H9 (cell line): ENCODE results near the gene CERK. TPM values are rescaled to one million over a fixed set of nuclear protein-coding genes. Genes with fewer than 3 reads are reported as not detected.

Source experiments
- DNase-seq: peaks from one replicate; pipeline ENCODE4 v3.0.0-alpha.2; 2017
- H2AFZ ChIP-seq: one replicate; pipeline ENCODE4 v1.6.1; 2013; ENCODE audit warnings: mild to moderate bottlenecking, low read length, control low read depth, moderate library complexity
- H2AK5ac ChIP-seq: 2 replicates; pipeline ENCODE4 v1.6.1; 2013; ENCODE audit warnings: low read length, control low read depth, mixed read lengths; ENCODE audit not compliant: insufficient read length
- H2BK120ac ChIP-seq: one replicate; pipeline ENCODE4 v1.6.1; 2013; ENCODE audit warnings: low read depth, mild to moderate bottlenecking, low read length, control low read depth, inconsistent platforms; ENCODE audit not compliant: poor library complexity, severe bottlenecking
- H2BK12ac ChIP-seq: 2 replicates; pipeline ENCODE4 v1.6.1; 2013; ENCODE audit warnings: low read length, control low read depth, mixed read lengths, low read depth; ENCODE audit not compliant: insufficient read length
- H2BK15ac ChIP-seq: 2 replicates; pipeline ENCODE4 v1.6.1; 2013; ENCODE audit warnings: low read depth, low read length, control low read depth
- H2BK20ac ChIP-seq: one replicate; pipeline ENCODE4 v1.6.1; 2013; ENCODE audit warnings: low read depth, mild to moderate bottlenecking, low read length, control low read depth, inconsistent platforms; ENCODE audit not compliant: poor library complexity, severe bottlenecking
- H2BK5ac ChIP-seq: 2 replicates; pipeline ENCODE4 v1.6.1; 2013; ENCODE audit warnings: low read length, control low read depth, mixed read lengths; ENCODE audit not compliant: insufficient read length
- H3K14ac ChIP-seq: 2 replicates; pipeline ENCODE4 v1.6.1; 2013; ENCODE audit warnings: low read length, control low read depth; ENCODE audit not compliant: insufficient read depth
- H3K18ac ChIP-seq: 2 replicates; pipeline ENCODE4 v1.6.1; 2013; ENCODE audit warnings: low read depth, mild to moderate bottlenecking, mixed read lengths, low read length, control low read depth; ENCODE audit not compliant: insufficient read length
- H3K23ac ChIP-seq: 2 replicates; pipeline ENCODE4 v1.6.1; 2013; ENCODE audit warnings: low read length, control low read depth, mixed read lengths, low read depth; ENCODE audit not compliant: insufficient read length
- H3K23me2 ChIP-seq: 2 replicates; pipeline ENCODE4 v1.6.1; 2013; ENCODE audit warnings: low read depth, mild to moderate bottlenecking, mixed read lengths, low read length, control low read depth; ENCODE audit not compliant: insufficient read length, poor library complexity, severe bottlenecking
- H3K27ac ChIP-seq: 2 replicates; pipeline ENCODE4 v1.5.1; 2013; ENCODE audit warnings: low read length, control low read depth, mixed read lengths, low read depth; ENCODE audit not compliant: insufficient read length
- H3K27me3 ChIP-seq: 2 replicates; pipeline ENCODE4 v1.6.1; 2013; ENCODE audit warnings: low read length, control low read depth, inconsistent platforms; ENCODE audit not compliant: insufficient read depth
- H3K4ac ChIP-seq: 2 replicates; pipeline ENCODE4 v1.6.1; 2013; ENCODE audit warnings: low read depth, mild to moderate bottlenecking, control low read depth, inconsistent platforms, low read length, moderate library complexity
- H3K4me1 ChIP-seq: 2 replicates; pipeline ENCODE4 v1.6.1; 2013; ENCODE audit warnings: low read length, control low read depth, inconsistent platforms; ENCODE audit not compliant: insufficient read depth
- H3K4me2 ChIP-seq: 2 replicates; pipeline ENCODE4 v1.6.1; 2013; ENCODE audit warnings: low read length, control low read depth, mixed read lengths; ENCODE audit not compliant: insufficient read length, insufficient read depth
- H3K56ac ChIP-seq: 2 replicates; pipeline ENCODE4 v1.6.1; 2013; ENCODE audit warnings: low read depth, mild to moderate bottlenecking, mixed read lengths, low read length, control low read depth; ENCODE audit not compliant: insufficient read length
- H3K79me1 ChIP-seq: 2 replicates; pipeline ENCODE4 v1.6.1; 2013; ENCODE audit warnings: low read depth, mild to moderate bottlenecking, moderate library complexity, low read length, control low read depth, inconsistent platforms; ENCODE audit not compliant: insufficient read depth, poor library complexity, severe bottlenecking
- H3K79me2 ChIP-seq: 2 replicates; pipeline ENCODE4 v1.6.1; 2013; ENCODE audit warnings: low read length, control low read depth, inconsistent platforms; ENCODE audit not compliant: insufficient read depth
- H3K9ac ChIP-seq: 2 replicates; pipeline ENCODE4 v1.6.1; 2013; ENCODE audit warnings: low read length, control low read depth, mixed read lengths; ENCODE audit not compliant: insufficient read length; ENCODE audit errors: extremely low read depth
- H3K9me3 ChIP-seq: one replicate; pipeline ENCODE4 v1.6.1; 2013; ENCODE audit warnings: low read depth, low read length, inconsistent platforms; ENCODE audit not compliant: control insufficient read depth
- H3T11ph ChIP-seq: one replicate; pipeline ENCODE4 v1.6.1; 2013; ENCODE audit warnings: mild to moderate bottlenecking, low read length, control low read depth, inconsistent platforms
- H4K20me1 ChIP-seq: one replicate; pipeline ENCODE4 v1.6.1; 2013; ENCODE audit not compliant: control insufficient read depth, insufficient read length, insufficient read depth
- H4K5ac ChIP-seq: 2 replicates; pipeline ENCODE4 v1.6.1; 2013; ENCODE audit warnings: low read depth, mild to moderate bottlenecking, mixed read lengths, low read length, control low read depth; ENCODE audit not compliant: insufficient read length
- H4K8ac ChIP-seq: replicated peaks from 2 replicates; pipeline ENCODE4 v1.6.1; 2013; ENCODE audit warnings: low read length, control low read depth, mixed read lengths, low read depth; ENCODE audit not compliant: insufficient read length
- H4K91ac ChIP-seq: 2 replicates; pipeline ENCODE4 v1.6.1; 2013; ENCODE audit warnings: low read depth, mild to moderate bottlenecking, moderate library complexity, mixed read lengths, low read length, control low read depth; ENCODE audit not compliant: insufficient read length
- H3K27ac Mint-ChIP-seq, 3 experiments: 2 replicates in 2 of 3; 3 replicates in 1 of 3; pipeline ENCODE4 v1.8.0; 2020 to 2021; ENCODE audit warnings: mixed read lengths in 3 of 3, mild to moderate bottlenecking in 1 of 3, moderate library complexity in 1 of 3
- H3K27me3 Mint-ChIP-seq: 2 replicates; pipeline ENCODE4 v1.8.0; 2021; ENCODE audit warnings: low read depth, mild to moderate bottlenecking, moderate library complexity, mixed read lengths
- H3K36me3 Mint-ChIP-seq, 3 experiments: 2 replicates in 2 of 3; 3 replicates in 1 of 3; pipeline ENCODE4 v1.8.0; 2020 to 2021; ENCODE audit warnings: low read depth in 3 of 3, mixed read lengths in 3 of 3; ENCODE audit not compliant: insufficient read depth in 1 of 3
- H3K4me1 Mint-ChIP-seq, 2 experiments: 2 replicates each; pipeline ENCODE4 v1.8.0; 2020; ENCODE audit warnings: mixed read lengths in 2 of 2
- H3K4me3 Mint-ChIP-seq, 2 experiments: 2 replicates in 1 of 2; 3 replicates in 1 of 2; pipeline ENCODE4 v1.8.0; 2020 to 2021; ENCODE audit warnings: mild to moderate bottlenecking in 2 of 2, mixed read lengths in 2 of 2, moderate library complexity in 1 of 2
- H3K9me3 Mint-ChIP-seq, 2 experiments: 2 replicates in 1 of 2; 3 replicates in 1 of 2; pipeline ENCODE4 v1.8.0; 2020; ENCODE audit warnings: mild to moderate bottlenecking in 2 of 2, mixed read lengths in 2 of 2, moderate library complexity in 1 of 2
- CTCF ChIP-seq: fragments of 200-600 bp; sonication (generic); conservative IDR thresholded peaks from 3 replicates; pipeline ENCODE4 v1.8.0; 2021; ENCODE audit warnings: antibody characterized with exemption, mild to moderate bottlenecking
- WGBS: extraction: QIAGEN DNeasy Blood & Tissue Kit; methylation state at CpG from one replicate; pipeline ENCODE4 v1.1.7; 2013; ENCODE audit warnings: missing lambda C conversion rate, low lambda C conversion rate, mixed read lengths; ENCODE audit not compliant: insufficient read length; ENCODE audit errors: extremely low coverage; 5-methylcytosine and 5-hydroxymethylcytosine counted together
- total RNA-seq: library from RNA; stranded (reverse); gene quantifications from 2 replicates; pipeline ENCODE4 v1.2.1, GENCODE V29; 2021

CERK gene
- total RNA-seq, 1 experiment from 2014 or later = 47.1 TPM

DNA sequence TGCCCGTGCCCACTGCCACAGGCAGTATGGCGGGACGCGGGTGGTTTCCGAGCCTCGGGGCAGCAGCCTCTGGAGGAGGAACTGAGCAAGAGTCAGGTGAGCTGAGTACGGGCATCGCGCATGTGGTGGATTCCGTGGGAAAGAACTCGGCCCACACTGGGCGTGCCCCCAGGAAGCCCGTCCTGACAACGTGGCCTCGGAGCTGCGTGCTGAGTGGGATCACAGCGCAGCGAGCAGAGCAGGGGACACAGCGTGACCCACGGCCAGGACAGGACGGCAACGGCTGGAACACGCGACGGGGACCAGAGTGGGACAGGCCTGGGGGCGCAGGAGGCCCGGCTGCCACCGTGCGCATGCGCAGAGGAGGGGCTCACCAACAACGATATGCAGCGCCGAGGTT, 36.8 kb downstream of the CERK start:
- Mint-ChIP-seq H3K9me3 (no peaks in the 10 kb centered on the region), H3K4me3 (no peak overlapping the region), H3K27me3 (no peaks in the 10 kb centered on the region; the same call in 1 of the 2 replicates), H3K4me1 (no peaks in the 10 kb centered on the region), H3K27ac (no peak overlapping the region; a peak in 1 of 7 replicates), H3K36me3 (peaks cover 15 to 62% (median 58%) of the 10 kb centered on the region in 3 experiments; a peak in 6 of 7 replicates)
- Histone ChIP-seq H3K4me2 (no peak overlapping the region), H2BK120ac (no peak overlapping the region), H2AFZ (no peak overlapping the region), H3K27ac (no peak overlapping the region), H3K9ac (no peak overlapping the region), H4K20me1 (no peaks in the 10 kb centered on the region), H2BK5ac (no peak overlapping the region), H3K9me3 (no peaks in the 10 kb centered on the region), H3T11ph (no peak overlapping the region), H3K18ac (no peak overlapping the region), H2BK20ac (no peak overlapping the region), H3K23me2 (no peaks in the 10 kb centered on the region), H3K23ac (no peak overlapping the region), H4K91ac (no peak overlapping the region), H3K79me2 (no peaks in the 10 kb centered on the region), H2BK12ac (no peak overlapping the region), H3K4me1 (no peaks in the 10 kb centered on the region), H4K5ac (no peak overlapping the region), H3K56ac (no peak overlapping the region), H4K8ac (no peak overlapping the region), H2AK5ac (no peak overlapping the region), H3K27me3 (no peaks in the 10 kb centered on the region), H3K79me1 (no peaks in the 10 kb centered on the region), H3K4ac (no peak overlapping the region), H3K14ac (no peak overlapping the region), H2BK15ac (no peak overlapping the region)
- DNase-seq = no peak
- no CpG with 5 or more reads among the region's 33 CpGs for WGBS
- TF ChIP-seq CTCF = no peak
